Adrenal gland (tissue), 5 donors: ENCODE results near the gene GET3.

Experiments used
- CTCF ChIP-seq, 6 experiments: fragments of 450-650 bp in 4 of 6; fragments of 200-600 bp in 2 of 6; sonication (generic) in 1 of 6; IDR thresholded peaks; 1 replicate in 5 of 6; 2 replicates in 1 of 6; pipeline versions ENCODE4 v1.5.1 to v1.8.0; 2016 to 2021; ENCODE audit warnings: antibody characterized with exemption in 6 of 6, mild to moderate bottlenecking in 2 of 6, moderate library complexity in 1 of 6
- POLR2A ChIP-seq, 2 donors: fragments of 450-650 bp; IDR thresholded peaks; one replicate each; pipeline ENCODE4 v1.6.1; 2017; ENCODE audit warnings: antibody characterized with exemption in 2 of 2, mild to moderate bottlenecking in 2 of 2, moderate library complexity in 1 of 2
- donor health status: DM: no; HTN: no; CAD: no.

- TF ChIP-seq CTCF (IDR thresholded peaks at IDR 0.05) = no peak
- no peak for TF ChIP-seq POLR2A (IDR thresholded peaks at IDR 0.05)
Measured at GRCh38 chr19:12751635-12752034, 14.3 kb downstream of the GET3 start, which contains the start of gene BEST2.
